ENCODE measurements around the gene CDH4.

The CDH4 gene

DNA sequence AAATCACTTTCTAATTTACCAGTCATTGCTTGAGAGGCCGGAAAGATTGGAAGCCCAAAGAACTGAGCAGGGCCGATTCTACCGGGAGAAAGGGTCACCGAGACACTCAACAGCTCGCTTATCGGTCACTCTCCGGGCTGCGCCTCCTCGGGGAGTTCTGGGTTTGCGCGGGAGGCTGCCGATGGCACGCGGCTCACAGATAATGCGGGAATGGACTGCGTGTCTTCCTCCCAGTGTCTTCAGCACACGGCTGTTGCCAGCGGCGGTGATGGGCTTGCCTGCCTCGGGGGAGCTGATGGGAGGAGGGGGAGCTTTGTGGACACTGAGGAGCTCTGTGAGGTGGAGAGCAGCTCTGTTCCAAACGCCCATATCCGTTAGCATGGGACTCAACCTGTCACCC lies 314.6 kb downstream of the CDH4 start:
- no peak for DNase-seq (ENCODE audit: low spot score)
- no peak for TF ChIP-seq CTCF (IDR thresholded peaks at IDR 0.05; ENCODE audit: extremely low read depth, missing control alignments)

DNA sequence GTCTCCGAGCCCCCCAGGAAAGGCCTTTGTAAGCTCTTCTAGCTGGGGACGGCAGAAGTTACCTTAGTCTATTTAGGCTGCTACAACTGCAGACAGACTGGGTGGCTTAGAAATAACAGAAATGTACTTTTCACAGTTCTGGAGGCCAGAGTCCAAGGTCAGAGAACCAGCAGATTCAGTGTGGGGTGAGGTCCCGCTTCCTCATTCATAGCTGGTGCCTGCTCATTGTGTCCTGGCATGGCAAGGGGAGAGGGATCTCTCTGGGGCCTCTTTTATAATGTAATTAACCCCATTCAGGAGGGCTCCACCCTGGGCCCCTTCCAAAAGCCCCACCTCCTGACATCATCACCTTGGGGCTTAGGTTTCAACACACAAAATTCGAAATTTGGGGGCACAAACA lies 315.1 kb downstream of the CDH4 start:
- DNase-seq (ENCODE audit: low spot score): no peak
- no peak for TF ChIP-seq CTCF (IDR thresholded peaks at IDR 0.05; ENCODE audit: extremely low read depth, missing control alignments)

GRCh38 chr20:61569825-61570224 lies 317.8 kb downstream of the CDH4 start:
- no peak for DNase-seq (ENCODE audit: low spot score)
- no peak for TF ChIP-seq CTCF (IDR thresholded peaks at IDR 0.05; ENCODE audit: extremely low read depth, missing control alignments)

DNA sequence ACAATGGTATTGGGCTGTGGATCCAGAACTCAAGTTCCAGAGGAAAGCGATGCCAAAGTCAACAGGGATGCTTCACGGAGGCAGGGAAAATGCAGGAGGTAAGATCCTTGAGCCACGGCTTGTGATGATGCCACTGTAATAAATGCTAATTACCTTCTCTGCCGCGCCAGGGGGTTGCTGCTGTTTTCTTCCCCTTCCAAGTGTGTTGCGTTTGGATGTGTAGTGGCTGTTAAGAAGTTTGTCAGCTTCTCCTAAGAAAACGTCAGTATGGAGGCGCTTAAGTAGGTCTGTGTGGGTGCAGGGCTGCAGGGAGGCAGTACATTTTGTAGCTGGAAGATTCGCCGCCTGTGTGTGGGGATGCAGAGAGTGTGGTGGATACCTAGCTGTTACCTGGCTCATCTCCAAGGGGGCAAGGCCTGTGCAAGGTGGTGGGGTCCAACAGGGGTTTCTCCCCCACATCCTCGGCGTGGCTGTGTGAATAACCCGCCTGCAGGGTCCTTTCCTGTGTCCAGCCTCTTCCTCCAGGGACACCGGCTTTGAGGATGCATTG lies 318.7 kb downstream of the CDH4 start:
- TF ChIP-seq CTCF (IDR thresholded peaks at IDR 0.05; ENCODE audit: extremely low read depth, missing control alignments): no peak
- DNase-seq (ENCODE audit: low spot score): no peak

- TF ChIP-seq CTCF (IDR thresholded peaks at IDR 0.05; ENCODE audit: extremely low read depth, missing control alignments): no peak
- DNase-seq (ENCODE audit: low spot score): no peak
These were observed 319.2 kb downstream of the CDH4 start for GRCh38 chr20:61571221-61571620.

DNA sequence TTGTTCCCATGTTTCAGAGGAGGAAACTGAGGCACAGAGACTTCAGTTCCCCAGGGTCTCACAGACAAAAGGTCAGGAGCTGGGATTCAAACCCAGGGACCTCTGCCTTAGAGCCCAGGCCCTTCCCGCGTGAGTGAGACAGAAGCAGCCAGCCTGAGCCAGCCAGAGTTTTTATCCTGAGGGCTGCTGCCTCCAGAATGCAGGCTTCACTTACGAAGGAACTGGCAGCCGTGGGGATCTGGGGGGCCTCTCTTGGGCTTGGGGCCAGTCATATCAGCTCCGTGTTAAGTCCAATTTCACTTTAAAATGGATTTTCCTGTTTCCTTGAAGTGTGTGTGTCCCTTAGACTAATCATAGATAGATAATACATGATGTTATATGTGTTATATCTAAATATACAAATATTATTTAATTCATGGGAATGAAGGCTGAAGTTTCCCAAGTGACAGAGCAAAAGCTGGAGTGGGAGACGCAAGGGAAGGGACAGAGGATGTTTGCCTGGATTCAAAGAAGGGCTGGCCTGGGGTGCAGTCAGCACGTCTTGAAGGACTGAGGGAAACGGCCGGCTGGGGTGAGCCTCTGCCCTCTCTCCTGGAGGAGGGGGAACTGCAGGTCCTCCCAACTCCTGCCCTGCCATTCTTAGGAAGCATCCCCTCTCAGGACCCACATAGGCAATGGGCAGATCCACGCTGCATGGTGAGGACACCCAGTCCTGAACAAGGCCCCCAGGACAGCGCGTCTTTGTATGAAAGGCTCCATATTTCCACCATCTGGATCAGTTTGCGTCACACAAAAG lies 320.1 kb downstream of the CDH4 start:
- no peak for TF ChIP-seq CTCF (IDR thresholded peaks at IDR 0.05; ENCODE audit: extremely low read depth, missing control alignments)

GRCh38 chr20:61572789-61573188 lies 320.7 kb downstream of the CDH4 start:
- TF ChIP-seq CTCF (IDR thresholded peaks at IDR 0.05; ENCODE audit: extremely low read depth, missing control alignments): no peak
- no peak for DNase-seq (ENCODE audit: low spot score)

More for the DNA sequence above, 320.1 kb downstream of the CDH4 start:
- DNase-seq (ENCODE audit: low spot score): no peak

Data from GM20000 (cell line).